Umbilical cord (tissue), 2 donors: ENCODE results near the gene XRCC6. TPM values are rescaled to one million over a fixed set of nuclear protein-coding genes. Genes with fewer than 3 reads are reported as not detected.
"Not testable (repeated sequence)": the region's sequence is repeated elsewhere in the genome, so short reads cannot be mapped to it uniquely, and the experiment has no call there.

Experiments used
- DNase-seq: peaks from one replicate; pipeline ENCODE4 v3.0.0-alpha.2; 2015; ENCODE audit warnings: low spot score
- total RNA-seq: library from RNA; depleted of rRNA; stranded (reverse); fragments of >200 nt; gene quantifications from one replicate; pipeline ENCODE4 v1.2.3, GENCODE V29; 2014; ENCODE audit warnings: low replicate concordance; ENCODE audit not compliant: insufficient read depth

XRCC6 gene
- 123 TPM for total RNA-seq

DNA sequence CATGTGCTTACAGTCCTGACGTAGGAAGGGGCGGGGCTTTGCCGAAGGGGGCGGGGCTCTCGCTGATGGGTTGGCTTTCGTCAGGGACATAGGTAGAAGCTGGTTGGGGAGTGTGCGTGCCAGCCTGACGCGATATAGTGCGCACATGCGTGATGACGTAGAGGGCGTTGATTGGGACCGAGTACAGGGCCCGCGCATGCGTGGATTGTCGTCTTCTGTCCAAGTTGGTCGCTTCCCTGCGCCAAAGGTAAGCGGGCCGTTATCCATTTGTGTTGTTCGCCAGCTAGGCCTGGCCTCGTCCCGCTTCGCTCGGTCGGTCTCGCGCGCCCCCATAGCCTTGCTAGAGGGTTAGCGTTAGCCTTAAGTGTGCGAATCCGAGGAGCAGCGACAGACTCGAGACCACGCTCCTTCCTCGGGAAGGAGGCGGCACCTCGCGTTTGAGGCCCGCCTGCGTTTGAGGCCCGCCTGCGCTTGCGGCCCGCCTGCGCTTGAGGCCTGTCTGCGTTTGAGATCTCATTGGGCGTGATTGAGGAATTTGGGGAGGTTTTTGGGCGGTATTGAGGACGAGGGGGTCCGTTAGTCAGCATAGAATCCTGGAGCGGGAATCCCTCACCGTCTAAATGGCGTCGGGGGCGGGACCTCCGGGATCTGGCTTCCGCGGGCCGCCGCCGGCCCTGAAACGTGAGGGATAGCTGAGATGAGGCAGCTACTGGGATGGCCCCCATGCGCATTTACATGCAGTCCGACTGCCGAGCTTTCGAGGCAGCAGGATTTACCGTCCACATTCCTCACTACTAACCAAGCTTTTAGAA is at the start of gene XRCC6:
XRCC6 (plus strand) TSS at position 197 of the 812 bp plus-strand sequence. CDS start 710 bp downstream, outside the sequence.
- DNase-seq: peak; percentile 100

DNA sequence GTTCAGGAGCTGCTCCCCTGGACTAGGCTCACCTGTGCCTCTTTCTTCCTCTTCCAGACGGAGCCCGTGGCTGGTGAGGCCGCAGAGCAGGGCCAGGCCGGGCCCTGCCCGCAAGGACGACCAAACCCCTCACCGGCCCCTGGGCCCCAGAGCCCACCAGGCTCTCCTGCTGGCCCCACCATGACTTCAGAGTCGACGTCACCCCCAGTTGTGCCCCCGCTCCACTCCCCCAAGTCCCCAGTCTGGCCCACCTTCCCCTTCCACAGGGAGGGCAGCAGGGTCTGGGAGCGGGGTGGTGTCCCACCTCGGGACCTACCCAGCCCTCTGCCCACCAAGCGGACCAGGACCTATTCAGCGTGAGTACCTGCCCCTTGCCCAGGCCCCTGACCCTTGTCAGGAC is 49.3 kb upstream of the XRCC6 start:
- no peak for DNase-seq

DNA sequence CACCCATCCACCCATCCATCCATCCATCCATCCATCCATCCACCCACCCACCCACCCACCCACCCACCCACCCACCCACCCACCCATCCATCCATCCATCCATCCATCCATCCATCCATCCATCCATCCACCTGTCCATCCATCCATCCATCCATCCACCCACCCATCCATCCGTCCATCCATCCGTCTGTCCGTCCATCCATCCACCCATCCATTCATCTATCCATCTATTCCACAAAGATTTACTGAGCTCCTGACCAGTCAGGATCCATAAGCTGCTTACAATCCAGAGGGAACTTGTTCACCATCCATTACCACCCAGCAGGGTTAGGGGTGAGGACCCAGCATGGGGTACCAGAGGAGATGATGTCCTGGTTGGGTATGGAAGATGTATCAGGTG is 48.8 kb upstream of the XRCC6 start:
- DNase-seq: not testable (repeated sequence)

DNA sequence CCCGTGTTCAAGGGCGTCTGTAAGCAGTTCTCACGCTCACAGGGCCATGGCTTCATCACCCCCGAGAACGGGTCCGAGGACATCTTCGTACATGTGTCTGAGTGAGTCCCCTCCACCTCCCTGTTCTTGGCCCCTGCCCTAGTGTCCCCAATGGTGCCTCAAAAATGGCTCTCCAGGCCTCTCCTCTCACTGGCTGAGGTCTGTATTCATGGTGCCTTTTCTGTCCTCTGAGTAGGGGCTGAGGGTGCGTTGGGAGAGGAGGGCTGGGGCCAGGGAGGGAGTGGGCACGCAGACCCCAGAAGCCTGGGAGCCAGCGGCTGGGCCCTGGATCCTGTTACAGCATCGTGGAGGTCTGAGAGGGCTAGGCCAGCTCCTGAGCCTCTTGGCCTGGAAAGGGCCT is 47.4 kb upstream of the XRCC6 start:
- DNase-seq: no peak

DNA sequence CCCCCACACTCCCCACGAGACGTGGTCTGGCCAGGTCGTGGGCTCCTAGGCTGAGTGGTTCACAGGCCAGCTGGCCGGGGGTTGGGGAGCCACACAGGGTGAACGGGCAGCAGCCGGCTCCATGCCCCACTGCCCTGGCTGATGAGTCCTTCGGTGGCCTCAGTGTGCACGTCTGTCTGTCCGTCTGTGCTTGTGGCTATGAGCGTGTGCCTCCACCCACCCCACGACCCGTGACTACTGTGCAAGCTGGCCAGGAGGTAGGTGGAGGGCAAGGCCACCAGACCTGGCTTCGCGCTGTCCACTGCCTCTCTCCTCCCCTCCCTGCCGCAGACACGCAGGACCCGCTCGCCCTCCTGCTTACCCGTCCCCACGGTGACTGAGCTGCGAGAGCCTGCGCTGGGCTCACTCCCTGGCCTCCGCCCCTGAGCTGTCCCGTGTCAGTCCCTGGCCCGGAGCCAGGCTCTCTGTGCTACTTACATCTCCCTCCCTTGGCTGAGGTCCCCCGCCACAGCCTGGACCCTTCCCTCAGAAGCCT is 46.2 kb upstream of the XRCC6 start:
- DNase-seq: no peak

DNA sequence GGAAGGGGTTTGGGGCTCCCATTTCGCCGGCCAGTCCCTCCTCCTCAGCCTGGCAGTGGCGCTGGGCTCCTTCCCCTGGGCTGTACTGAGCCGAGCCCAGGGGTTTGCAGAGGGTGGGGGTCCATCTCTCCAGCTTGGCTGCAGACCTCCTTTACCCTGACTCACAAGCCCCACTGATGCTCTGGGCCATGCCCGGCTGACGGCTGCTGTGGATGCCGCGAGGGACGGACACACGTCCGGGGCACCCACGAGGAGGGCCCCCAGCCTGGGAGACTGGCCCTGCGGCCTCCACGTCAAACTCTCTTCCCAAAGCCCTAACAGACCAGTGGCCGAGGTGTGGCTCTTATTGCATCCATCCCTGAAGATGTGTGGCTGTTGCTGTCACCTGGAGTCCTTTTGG is 45.6 kb upstream of the XRCC6 start:
- DNase-seq: no peak

DNA sequence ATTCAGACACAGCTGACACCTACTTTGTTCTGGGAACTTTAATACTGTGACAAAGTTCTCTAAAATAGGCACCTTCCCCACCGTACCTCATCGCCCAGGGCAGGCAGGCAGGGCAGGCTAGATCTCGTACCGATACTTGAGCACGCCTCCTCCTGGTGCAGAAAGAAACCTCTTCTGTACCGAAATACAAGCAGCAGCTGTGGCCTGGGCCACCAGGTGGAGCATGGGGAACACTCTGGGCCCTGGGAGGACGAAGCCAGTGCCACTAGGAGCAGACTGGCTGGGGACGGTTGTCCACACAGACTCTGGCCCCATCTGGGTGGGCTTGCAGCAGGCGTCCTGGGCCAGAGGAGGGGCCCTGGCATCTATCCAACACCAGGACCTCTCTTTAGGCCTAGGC is 44.2 kb upstream of the XRCC6 start:
- DNase-seq: peak; percentile 27

DNA sequence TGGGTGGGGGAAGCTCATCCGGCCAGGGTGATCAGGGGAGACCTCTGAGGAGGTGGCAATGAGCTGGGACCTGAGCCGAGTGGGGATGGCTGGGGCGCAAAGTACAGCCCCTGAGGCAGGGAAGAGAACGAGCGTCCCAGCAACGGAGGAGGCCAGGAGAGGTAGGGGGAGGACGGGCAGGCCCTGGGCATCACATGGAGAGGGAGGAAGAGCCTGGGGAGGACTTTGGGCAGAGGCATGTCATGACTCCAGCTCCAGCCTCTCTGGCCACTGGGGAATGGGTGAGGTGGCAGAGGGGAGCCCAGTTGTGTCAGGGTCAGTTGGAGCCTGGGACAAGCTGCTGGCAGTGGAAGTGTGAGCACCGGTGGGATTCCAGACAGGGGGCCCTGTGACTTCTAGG is 43.0 kb upstream of the XRCC6 start:
- no peak for DNase-seq

DNA sequence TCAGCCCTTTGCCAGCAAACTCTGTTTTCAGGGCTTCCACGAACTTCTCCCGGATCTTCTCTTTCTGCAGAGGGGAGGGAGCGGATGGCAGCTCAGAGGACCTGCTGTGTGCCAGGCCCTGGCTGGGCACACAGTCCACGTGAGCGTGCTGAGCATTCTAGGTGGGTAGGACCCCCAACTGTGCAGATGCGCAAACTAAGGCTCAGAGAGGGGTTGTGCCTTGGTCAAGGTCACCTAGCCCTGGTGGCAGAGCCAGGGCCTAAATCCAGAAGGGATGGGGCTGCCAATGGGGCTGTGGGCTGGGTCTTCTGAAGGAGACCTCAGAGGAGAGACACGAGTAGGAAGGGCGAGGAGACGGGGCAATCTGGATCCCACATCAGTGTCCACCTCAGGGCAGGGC is 42.3 kb upstream of the XRCC6 start:
- no peak for DNase-seq

DNA sequence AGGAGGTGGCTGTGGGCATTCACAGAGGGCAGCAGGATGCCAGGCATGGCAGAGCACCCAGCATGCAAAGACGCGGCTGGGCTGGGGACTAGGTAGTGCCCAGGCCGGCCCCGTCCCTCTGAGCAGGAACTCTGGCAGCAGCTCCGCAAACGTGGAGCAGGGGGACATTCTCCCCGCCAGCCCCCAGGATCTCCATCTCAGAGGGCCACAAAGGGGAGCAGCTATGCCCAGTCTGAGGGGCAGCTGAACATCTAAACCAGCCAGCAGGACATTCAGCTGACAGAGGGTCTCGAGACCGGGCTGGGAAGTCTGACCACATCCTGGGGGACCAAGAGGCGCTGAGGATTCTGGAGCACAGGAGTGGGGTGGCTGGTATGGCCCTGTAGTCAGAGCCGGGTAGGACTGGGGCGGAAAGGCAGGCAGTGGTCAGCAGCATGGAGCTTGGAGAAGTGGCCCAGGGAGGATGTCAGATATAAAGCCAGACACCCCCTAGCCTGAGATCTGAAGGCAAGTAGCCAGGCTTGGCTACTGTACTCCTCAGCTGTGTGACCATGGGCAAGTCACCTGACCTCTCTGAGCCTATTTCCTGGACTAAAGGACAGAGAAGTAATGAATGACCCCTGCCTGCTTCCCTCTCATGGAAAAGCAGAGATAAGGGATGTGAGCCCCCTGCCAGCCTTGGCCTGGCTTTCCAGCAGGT is 41.6 kb upstream of the XRCC6 start:
- DNase-seq: no peak

DNA sequence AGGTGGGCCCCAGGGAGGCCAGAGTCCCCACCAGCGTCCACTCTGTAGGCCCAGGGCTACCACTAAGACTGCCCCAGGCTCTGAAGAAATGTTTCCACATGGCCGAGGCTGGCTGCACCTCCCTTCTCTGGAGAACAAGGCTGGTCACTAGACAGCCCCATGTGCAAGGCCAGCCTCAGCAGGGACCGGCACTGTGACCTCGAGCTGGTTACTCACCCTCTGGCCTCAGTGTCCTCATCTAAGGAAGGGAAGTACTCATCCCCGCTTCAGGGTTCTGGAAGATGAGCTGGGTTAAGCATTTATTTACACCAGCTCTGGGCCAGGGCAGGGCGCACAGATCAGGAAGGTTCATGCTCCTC is 41.1 kb upstream of the XRCC6 start:
- DNase-seq: no peak

DNA sequence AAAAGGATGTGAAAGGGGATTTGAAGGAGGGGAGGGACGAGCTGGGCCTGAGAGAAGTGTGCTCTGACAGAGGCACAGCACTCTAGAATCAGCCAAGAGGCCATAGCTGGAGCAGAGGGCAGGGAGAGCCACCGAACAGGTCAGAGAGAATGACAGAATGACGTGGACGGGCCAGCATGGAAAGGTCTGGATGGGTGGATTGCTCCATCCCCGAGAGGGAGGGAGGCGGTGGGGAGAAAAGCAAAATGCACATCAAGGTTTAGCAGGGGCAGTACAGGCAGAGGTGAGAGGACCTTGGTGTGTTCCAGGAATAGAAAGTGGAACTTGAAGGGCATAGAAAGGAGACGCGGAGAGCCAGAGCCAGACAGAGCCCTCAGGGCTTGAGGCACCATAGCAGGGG is 38.4 kb upstream of the XRCC6 start:
- DNase-seq: no peak

DNA sequence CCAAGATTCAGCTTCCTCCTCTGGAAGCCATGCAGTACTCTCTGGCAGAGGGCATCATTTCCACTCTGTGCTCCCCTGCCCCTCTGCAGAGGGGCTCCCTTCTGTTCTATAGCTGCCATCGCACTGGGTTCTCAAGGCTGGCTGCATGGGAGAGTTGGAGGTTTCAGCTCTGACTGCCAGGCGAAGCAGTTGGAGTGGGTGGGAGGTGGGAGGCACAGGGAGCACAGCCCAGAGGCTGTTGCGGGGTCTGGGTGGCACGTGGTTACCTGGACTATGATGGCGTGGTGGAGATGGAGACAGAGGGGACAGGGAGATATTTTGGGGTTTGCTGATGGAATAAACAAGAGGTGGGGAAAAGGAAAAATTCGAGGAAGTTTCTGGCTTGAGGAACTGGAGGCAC is 36.2 kb upstream of the XRCC6 start:
- no peak for DNase-seq

DNA sequence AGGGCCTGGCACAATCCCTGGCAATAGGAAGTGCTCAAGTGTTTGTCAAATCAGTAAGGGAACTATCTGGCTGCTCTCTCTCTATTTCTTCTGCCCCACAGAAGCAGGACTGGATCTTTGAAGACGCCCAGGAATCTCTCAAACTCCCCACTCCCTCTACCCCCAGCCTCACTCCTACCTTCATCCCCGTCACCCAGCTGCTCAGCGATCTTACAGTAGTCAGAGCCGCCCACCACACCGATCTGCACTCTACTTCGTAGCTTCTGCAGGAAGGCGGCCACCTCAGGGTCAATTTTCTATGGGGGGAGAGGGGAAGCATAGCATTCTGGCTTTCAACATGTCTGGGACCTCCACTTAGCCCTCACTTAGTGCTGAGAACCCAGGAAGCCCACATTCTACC is 35.2 kb upstream of the XRCC6 start:
- DNase-seq: no peak

DNA sequence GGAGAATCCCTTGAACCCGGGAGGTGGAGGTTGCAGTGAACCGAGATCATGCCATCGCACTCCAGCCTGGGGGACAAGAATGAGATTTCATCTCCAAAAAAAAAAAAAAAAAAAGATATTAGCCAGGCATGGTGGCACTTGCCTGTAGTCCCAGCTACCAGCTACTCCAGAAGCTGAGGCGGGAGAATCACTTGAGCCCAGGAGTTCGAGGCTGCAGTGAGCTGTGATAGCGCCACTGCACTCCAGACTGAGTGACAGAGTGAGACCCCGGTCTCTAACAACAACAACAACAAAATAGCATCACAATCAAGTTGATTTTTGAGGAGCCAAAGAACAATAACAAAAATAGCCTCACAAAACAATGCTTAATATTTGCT is 33.8 kb upstream of the XRCC6 start:
- DNase-seq: no peak

DNA sequence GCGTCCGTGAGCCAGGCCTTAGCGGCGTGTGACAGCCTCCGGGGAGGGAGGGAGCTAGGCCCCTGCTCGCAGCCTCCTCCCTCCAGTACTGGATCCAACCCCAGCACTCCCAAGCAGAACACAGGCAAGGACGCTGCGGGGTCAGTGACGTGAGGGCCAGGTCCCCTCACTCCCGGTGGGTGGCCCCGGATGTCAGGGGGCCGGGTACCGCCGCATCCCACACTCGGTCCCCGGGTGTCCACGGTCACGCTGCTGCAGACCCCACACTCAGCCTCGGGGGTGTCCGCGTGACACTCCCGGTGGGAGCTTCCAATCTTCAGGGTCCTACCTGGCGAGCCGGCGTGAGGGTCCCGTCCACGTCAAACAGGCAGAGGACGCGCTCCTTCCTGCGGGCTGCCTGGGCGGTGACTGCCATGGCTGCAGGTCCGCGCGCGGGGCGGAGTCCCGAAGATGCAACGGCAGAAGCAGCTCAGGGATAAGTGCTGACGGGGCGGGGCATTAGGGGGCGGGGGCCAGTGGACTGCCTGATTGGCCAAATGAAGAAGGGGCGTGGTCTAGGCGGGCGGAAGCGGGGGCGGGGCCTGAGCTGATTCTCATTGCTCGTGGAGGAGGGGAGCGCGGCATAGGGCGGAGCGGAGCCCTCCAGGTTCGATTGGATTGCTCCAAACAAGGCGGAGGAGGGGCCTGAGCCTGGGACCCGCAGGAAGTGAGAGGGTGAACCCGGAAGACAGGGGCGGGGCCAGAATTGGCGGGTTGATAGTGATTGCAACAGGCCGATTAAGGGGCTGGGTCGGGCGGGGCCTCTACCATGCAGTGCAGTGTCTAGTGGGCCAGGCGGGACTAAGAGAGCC is 31.5 kb upstream of the XRCC6 start, which contains the start of gene PMM1:
PMM1 (minus strand) TSS at position 450 of the 851 bp plus-strand sequence; CDS start at position 415, 35 bp downstream.
- peak; percentile 100 for DNase-seq

DNA sequence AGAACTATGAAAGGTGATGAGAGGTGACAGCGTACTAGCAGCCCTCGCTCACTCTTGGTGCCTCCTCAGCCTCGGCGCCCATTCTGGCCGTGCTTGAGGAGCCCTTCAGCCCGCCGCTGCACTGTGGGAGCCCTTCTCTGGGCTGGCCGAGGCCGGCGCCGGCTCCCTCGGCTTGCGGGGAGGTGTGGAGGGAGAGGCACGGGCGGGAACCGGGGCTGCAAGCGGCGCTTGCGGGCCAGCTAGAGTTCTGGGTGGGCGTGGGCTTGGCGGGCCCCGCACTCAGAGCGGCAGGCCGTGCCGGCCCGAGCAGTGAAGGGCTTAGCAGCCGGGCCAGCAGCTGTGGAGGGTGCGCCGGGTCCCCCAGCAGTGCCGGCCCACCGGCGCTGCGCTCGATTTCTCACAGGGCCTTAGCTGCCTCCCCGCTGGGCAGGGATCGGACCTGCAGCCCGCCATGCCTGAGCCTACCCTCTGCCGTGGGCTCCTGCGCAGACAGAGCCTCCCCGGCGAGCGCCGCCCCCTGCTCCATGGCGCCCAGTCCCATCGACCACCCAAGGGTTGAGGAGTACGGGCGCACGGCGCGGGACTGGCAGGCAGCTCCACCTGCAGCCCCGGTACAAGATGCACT is 27.6 kb upstream of the XRCC6 start:
- not testable (repeated sequence) for DNase-seq

DNA sequence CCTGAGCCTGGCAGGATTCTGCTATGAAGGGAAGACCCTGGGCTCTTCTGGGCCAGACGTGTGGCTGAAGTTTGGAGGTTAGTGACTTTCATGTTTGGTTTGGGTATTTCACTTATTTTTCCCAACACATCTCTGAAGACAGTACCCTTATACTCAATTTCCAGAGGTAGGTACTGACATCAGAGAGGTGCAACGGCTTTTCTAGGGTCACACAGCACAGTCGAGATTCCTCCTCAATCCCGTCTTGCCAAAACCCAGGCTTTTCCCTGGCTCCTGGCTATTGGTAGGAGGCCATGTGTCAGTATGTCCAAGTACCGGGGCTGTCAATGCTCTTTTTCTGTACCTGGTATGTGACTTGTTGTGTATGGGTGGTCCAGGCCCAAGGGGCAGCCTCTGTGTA is 25.4 kb upstream of the XRCC6 start:
- DNase-seq: no peak

DNA sequence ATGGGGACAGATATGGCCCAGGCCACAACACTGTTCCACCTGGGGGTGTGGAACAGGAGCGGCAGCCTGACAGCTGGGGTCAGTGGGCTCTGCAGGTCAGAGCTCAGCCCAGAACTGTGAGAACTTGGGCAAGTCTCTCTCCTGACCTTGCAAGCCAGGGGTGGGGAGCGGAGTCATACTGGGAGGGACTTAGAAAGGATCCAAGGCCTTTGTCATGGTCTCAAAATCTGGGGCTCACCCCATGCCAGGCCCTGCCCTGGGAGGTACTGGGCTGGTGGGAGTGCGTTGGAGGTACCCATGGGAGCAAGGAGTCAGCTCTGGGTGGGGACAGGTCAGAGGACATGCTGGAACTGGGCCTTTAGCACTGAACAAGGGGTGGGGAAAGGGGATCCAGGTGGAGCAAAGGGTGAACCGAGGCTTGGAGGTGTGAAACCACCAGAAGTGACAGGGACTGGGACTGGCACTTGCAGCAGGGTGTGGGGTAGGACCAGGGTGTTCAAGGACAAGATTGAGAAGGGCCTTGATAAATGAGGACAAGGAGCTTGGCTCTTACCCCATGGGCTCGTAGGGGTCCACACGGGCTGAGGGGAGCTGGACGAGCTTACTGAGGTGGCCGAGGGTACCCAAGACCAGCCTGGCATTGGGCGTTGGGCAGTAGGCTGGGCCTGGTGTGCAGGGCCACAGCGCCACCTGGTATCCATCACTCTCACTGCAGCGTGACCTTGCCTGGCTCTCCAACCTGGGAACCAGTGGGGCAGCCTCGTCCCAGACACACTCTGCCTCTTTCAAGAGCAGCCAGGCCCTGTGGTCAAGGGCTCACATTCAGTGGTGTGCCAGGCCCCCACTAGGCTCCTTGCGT is 24.1 kb upstream of the XRCC6 start:
- DNase-seq: peak; percentile 28

DNA sequence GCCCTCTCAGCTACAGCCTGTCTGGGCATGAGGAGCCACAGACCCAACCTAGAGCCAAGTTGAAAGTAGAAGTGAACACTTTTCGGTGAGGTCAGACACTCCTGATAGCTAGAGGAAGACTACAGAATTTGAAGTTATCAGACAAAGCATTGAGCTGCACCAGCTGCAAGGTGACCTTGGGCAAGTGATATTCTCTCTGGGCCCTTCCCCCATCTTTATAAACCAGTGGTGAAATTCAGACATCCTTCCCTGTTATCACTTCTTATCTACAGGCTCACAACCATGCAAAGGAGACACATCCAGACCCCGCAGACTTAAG is 23.5 kb upstream of the XRCC6 start:
- no peak for DNase-seq

DNA sequence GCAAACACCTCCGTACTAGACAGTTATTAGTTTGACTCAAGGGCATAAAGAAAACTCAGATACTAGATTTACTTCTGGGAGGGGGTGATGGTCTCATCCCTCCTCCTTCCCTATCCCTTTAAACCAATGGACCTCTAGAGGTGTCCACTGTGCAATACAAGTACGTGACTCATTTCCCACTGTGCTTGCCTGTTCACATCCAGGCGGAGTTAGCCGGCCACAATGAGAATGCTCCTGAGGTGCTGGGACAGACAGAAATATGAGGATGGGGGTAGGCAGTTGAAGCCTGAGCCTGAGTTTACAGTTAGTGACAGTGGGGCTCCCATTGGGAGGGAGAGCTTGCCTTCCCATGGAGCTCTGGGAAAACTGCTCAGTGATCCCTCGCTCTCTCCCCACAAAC is 23.0 kb upstream of the XRCC6 start:
- DNase-seq: no peak
